Measurements from ENCODE around the gene TEX19.

The TEX19 gene

GRCh38 chr17:82345151-82345976, 13.7 kb upstream of the TEX19 start:
- no peak for TF ChIP-seq CEBPB (IDR thresholded peaks at IDR 0.05)
- no peak for TF ChIP-seq USF1 (IDR thresholded peaks at IDR 0.05)
- TF ChIP-seq EGR1 (IDR thresholded peaks at IDR 0.05), result no peak
- TF ChIP-seq NFIC (IDR thresholded peaks at IDR 0.05), result no peak
- no peak for TF ChIP-seq EP300 (IDR thresholded peaks at IDR 0.05; ENCODE audit: borderline replicate concordance)
- TF ChIP-seq REST (IDR thresholded peaks at IDR 0.05; ENCODE audit: low read depth), result no peak
- no peak for TF ChIP-seq RAD21 (IDR thresholded peaks at IDR 0.05; ENCODE audit: low read depth)
- no peak for TF ChIP-seq TEAD4 (IDR thresholded peaks at IDR 0.05)
- no peak for TF ChIP-seq FOXM1 (IDR thresholded peaks at IDR 0.05; ENCODE audit: borderline replicate concordance, low read depth)
- TF ChIP-seq, protein P1, sequence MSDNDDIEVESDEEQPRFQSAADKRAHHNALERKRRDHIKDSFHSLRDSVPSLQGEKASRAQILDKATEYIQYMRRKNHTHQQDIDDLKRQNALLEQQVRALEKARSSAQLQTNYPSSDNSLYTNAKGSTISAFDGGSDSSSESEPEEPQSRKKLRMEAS (IDR thresholded peaks at IDR 0.05), result no peak
- no peak for TF ChIP-seq CREB1 (IDR thresholded peaks at IDR 0.05; ENCODE audit: low read depth)
- no peak for TF ChIP-seq TCF12 (IDR thresholded peaks at IDR 0.05; ENCODE audit: low read depth)
- TF ChIP-seq ZBTB7A (IDR thresholded peaks at IDR 0.05; ENCODE audit: low read depth), result no peak
- TF ChIP-seq YY1 (IDR thresholded peaks at IDR 0.05; ENCODE audit: low read depth), result no peak
- no peak for TF ChIP-seq TAF1 (IDR thresholded peaks at IDR 0.05; ENCODE audit: low read depth)

GRCh38 chr17:82346342-82347300, 12.4 kb upstream of the TEX19 start:
- TF ChIP-seq YY1 (IDR thresholded peaks at IDR 0.05; ENCODE audit: low read depth) (no peak), ZBTB7A (IDR thresholded peaks at IDR 0.05; ENCODE audit: low read depth) (no peak), EGR1 (IDR thresholded peaks at IDR 0.05) (no peak), REST (IDR thresholded peaks at IDR 0.05; ENCODE audit: low read depth) (no peak), FOXM1 (IDR thresholded peaks at IDR 0.05; ENCODE audit: borderline replicate concordance, low read depth) (no peak), EP300 (IDR thresholded peaks at IDR 0.05; ENCODE audit: borderline replicate concordance) (no peak), CEBPB (IDR thresholded peaks at IDR 0.05) (no peak), USF1 (IDR thresholded peaks at IDR 0.05) (no peak), CREB1 (IDR thresholded peaks at IDR 0.05; ENCODE audit: low read depth) (no peak), TEAD4 (IDR thresholded peaks at IDR 0.05) (no peak), NFIC (IDR thresholded peaks at IDR 0.05) (no peak), TCF12 (IDR thresholded peaks at IDR 0.05; ENCODE audit: low read depth) (no peak), TAF1 (IDR thresholded peaks at IDR 0.05; ENCODE audit: low read depth) (no peak), RAD21 (IDR thresholded peaks at IDR 0.05; ENCODE audit: low read depth) (no peak)
- TF ChIP-seq, protein P1 (IDR thresholded peaks at IDR 0.05), result no peak

- no peak for TF ChIP-seq EP300 (IDR thresholded peaks at IDR 0.05; ENCODE audit: borderline replicate concordance)
Measured at GRCh38 chr17:82348434-82348833, 10.6 kb upstream of the TEX19 start.

- no peak for TF ChIP-seq FOXM1 (IDR thresholded peaks at IDR 0.05; ENCODE audit: borderline replicate concordance, low read depth)
- TF ChIP-seq, protein P1 (IDR thresholded peaks at IDR 0.05), result no peak
- no peak for TF ChIP-seq EGR1 (IDR thresholded peaks at IDR 0.05)
- TF ChIP-seq REST (IDR thresholded peaks at IDR 0.05; ENCODE audit: low read depth), result no peak
- no peak for TF ChIP-seq NFIC (IDR thresholded peaks at IDR 0.05)
- no peak for TF ChIP-seq TCF12 (IDR thresholded peaks at IDR 0.05; ENCODE audit: low read depth)
- no peak for TF ChIP-seq EP300 (IDR thresholded peaks at IDR 0.05; ENCODE audit: borderline replicate concordance)
- TF ChIP-seq CEBPB (IDR thresholded peaks at IDR 0.05), result no peak
- TF ChIP-seq USF1 (IDR thresholded peaks at IDR 0.05), result no peak
- no peak for TF ChIP-seq TEAD4 (IDR thresholded peaks at IDR 0.05)
- TF ChIP-seq ZBTB7A (IDR thresholded peaks at IDR 0.05; ENCODE audit: low read depth), result no peak
- TF ChIP-seq RAD21 (IDR thresholded peaks at IDR 0.05; ENCODE audit: low read depth), result no peak
- no peak for TF ChIP-seq TAF1 (IDR thresholded peaks at IDR 0.05; ENCODE audit: low read depth)
- TF ChIP-seq CREB1 (IDR thresholded peaks at IDR 0.05; ENCODE audit: low read depth), result no peak
- no peak for TF ChIP-seq YY1 (IDR thresholded peaks at IDR 0.05; ENCODE audit: low read depth)
Measured at GRCh38 chr17:82348866-82349265, 10.2 kb upstream of the TEX19 start.

Measured in Ishikawa (cell line).